HepG2 (cell line): ENCODE data around the gene EYA3. TPM values are rescaled to one million over a fixed set of nuclear protein-coding genes. Genes with fewer than 3 reads are reported as not detected.

ENCODE experiments used
- HIC2 ChIP-seq: sonication (generic); formaldehyde crosslinking; IDR thresholded peaks from 2 replicates; pipeline ENCODE4 v1.9.0; 2022; ENCODE audit warnings: low read depth, missing genetic modification reagents
- POLR2AphosphoS2 ChIP-seq: IDR thresholded peaks from 2 replicates; pipeline ENCODE4 v1.6.1; 2011; ENCODE audit warnings: low read depth, low read length, improper control_type of control experiment
- PRPF4 ChIP-seq: fragments of 200-400 bp; formaldehyde crosslinking; IDR thresholded peaks from 2 replicates; pipeline ENCODE4 v1.6.1; 2016; ENCODE audit warnings: low read length, low read depth; ENCODE audit not compliant: poor library complexity, severe bottlenecking
- SNAPC4 ChIP-seq: sonication (generic); formaldehyde crosslinking; IDR thresholded peaks from 2 replicates; pipeline ENCODE4 v1.4.0; 2020; ENCODE audit warnings: mild to moderate bottlenecking, missing genetic modification reagents
- SOX5 ChIP-seq: IDR thresholded peaks from 2 replicates; pipeline ENCODE4 v1.6.1; 2016; ENCODE audit warnings: borderline replicate concordance
- ZFP36L1 ChIP-seq: sonication (generic); formaldehyde crosslinking; IDR thresholded peaks from 2 replicates; pipeline ENCODE4 v1.8.0; 2022; ENCODE audit warnings: mild to moderate bottlenecking, missing genetic modification reagents, moderate library complexity
- ZNF674 ChIP-seq: sonication (generic); formaldehyde crosslinking; IDR thresholded peaks from 2 replicates; pipeline ENCODE4 v1.5.0; 2020; ENCODE audit warnings: low read depth, mild to moderate bottlenecking, missing genetic modification reagents
- ZNF768 ChIP-seq: sonication (generic); formaldehyde crosslinking; IDR thresholded peaks from 2 replicates; pipeline ENCODE4 v1.4.0; 2020; ENCODE audit warnings: missing genetic modification reagents
- ZNF780A ChIP-seq: sonication (generic); formaldehyde crosslinking; IDR thresholded peaks from 2 replicates; pipeline ENCODE4 v1.8.0; 2022; ENCODE audit warnings: mild to moderate bottlenecking, missing genetic modification reagents, moderate library complexity
- ZNF816 ChIP-seq: sonication (generic); formaldehyde crosslinking; IDR thresholded peaks from 2 replicates; pipeline ENCODE4 v1.8.0; 2022; ENCODE audit warnings: missing genetic modification reagents, mild to moderate bottlenecking, borderline replicate concordance
- polyA plus RNA-seq, 8 experiments: library from polyadenylated mRNA; depleted of rRNA in 3 of 8; stranded (reverse) in 7 of 8; unstranded in 1 of 8; fragments of >200 nt; fragmentation: Illumina TruSeq in 4 of 8; extraction: Trizol in 4 of 8; gene quantifications; 2 replicates each; pipeline versions ENCODE4 v1.2.1 to v1.2.3, GENCODE V29; 2011 to 2016; ENCODE audit warnings: low read depth in 4 of 8, missing spikeins in 1 of 8, mixed read lengths in 1 of 8; ENCODE audit not compliant: insufficient read depth in 1 of 8
- total RNA-seq, 5 experiments: library from RNA; depleted of rRNA; stranded (reverse); fragments of >200 nt; fragmentation: Illumina TruSeq; extraction: Trizol; gene quantifications; 2 replicates each; pipeline ENCODE4 v1.2.3, GENCODE V29; 2016; ENCODE audit warnings: low read depth in 1 of 5

EYA3 gene
- total and polyA plus RNA-seq, 2 of the 13 experiments (the other 11 are each of a cell fraction or from before 2014, with no cell fraction given) = 13.9 to 19.7 TPM

- TF ChIP-seq SNAPC4 (no peak), ZNF816 (CRISPR knock-in tag) (no peak), ZNF768 (CRISPR knock-in tag) (no peak), HIC2 (CRISPR knock-in tag) (no peak), ZNF674 (no peak), SOX5 (CRISPR knock-in tag) (no peak), ZNF780A (no peak), ZFP36L1 (CRISPR knock-in tag) (no peak), PRPF4 (no peak), POLR2AphosphoS2 (no peak)
Observed at GRCh38 chr1:28026329-28026728, 62.1 kb downstream of the EYA3 start (continued).
